Activated naive CD8-positive, alpha-beta T cell treated with anti-CD3 and anti-CD28 coated beads, Interleukin-2, amount 50 U/mL, for 16 hours (primary cell): ENCODE measurements around the gene BHMT2.

Experiments used
- DNase-seq: peaks from one replicate; pipeline ENCODE4 v3.0.0-alpha.2; 2020; ENCODE audit warnings: low read depth, low spot score

Gene BHMT2

GRCh38 chr5:79069488-79070349 lies at the start of gene BHMT2, which contains the start of gene DMGDH:
TSS of gene BHMT2 (plus strand) at chr5:79069767. CDS start at chr5:79069783, 16 bp downstream.
TSS of gene DMGDH (minus strand) at chr5:79069674. CDS start at chr5:79069620, 54 bp downstream.
- no peak for DNase-seq

- no peak for DNase-seq
Observed at GRCh38 chr5:79020861-79021561, 48.6 kb upstream of the BHMT2 start.

GRCh38 chr5:79021753-79022152 lies 47.8 kb upstream of the BHMT2 start:
- DNase-seq = no peak

GRCh38 chr5:79022771-79023170 lies 46.8 kb upstream of the BHMT2 start:
- DNase-seq = no peak

GRCh38 chr5:79023348-79023747 lies 46.2 kb upstream of the BHMT2 start:
- DNase-seq = no peak

- no peak for DNase-seq
Observed at GRCh38 chr5:79023947-79024346, 45.6 kb upstream of the BHMT2 start.

- no peak for DNase-seq
Observed at GRCh38 chr5:79025054-79025472, 44.5 kb upstream of the BHMT2 start.

GRCh38 chr5:79030663-79031484 lies 38.7 kb upstream of the BHMT2 start:
- DNase-seq = no peak

- DNase-seq = no peak
Observed at GRCh38 chr5:79031485-79031867, 38.1 kb upstream of the BHMT2 start.

GRCh38 chr5:79032031-79032695 lies 37.4 kb upstream of the BHMT2 start:
- DNase-seq = no peak

GRCh38 chr5:79032782-79033181 lies 36.8 kb upstream of the BHMT2 start:
- no peak for DNase-seq

GRCh38 chr5:79035237-79035636 lies 34.3 kb upstream of the BHMT2 start:
- no peak for DNase-seq

- DNase-seq = no peak
Observed at GRCh38 chr5:79036769-79037168, 32.8 kb upstream of the BHMT2 start.

- no peak for DNase-seq
Observed at GRCh38 chr5:79042188-79042587, 27.4 kb upstream of the BHMT2 start.

GRCh38 chr5:79047199-79047598 lies 22.4 kb upstream of the BHMT2 start:
- DNase-seq = no peak

GRCh38 chr5:79048437-79048836 lies 21.1 kb upstream of the BHMT2 start:
- no peak for DNase-seq

GRCh38 chr5:79050498-79050897 lies 19.1 kb upstream of the BHMT2 start:
- no peak for DNase-seq

- no peak for DNase-seq
Observed at GRCh38 chr5:79053321-79053720, 16.2 kb upstream of the BHMT2 start.

- no peak for DNase-seq
Observed at GRCh38 chr5:79055017-79055416, 14.6 kb upstream of the BHMT2 start.

- no peak for DNase-seq
Observed at GRCh38 chr5:79056847-79057246, 12.7 kb upstream of the BHMT2 start.

- no peak for DNase-seq
Observed at GRCh38 chr5:79059674-79060073, 9.9 kb upstream of the BHMT2 start.
